SK-N-SH (cell line): Measurements from ENCODE around the gene LMAN1L. TPM values are rescaled to one million over a fixed set of nuclear protein-coding genes. Genes with fewer than 3 reads are reported as not detected.

Experiments
- CTCF ChIA-PET: fragments of 300-600, 350-600 bp; formaldehyde crosslinking; extraction: SDS; loops from one replicate; lab custom pipeline; 2021; lab: Yijun Ruan, JAX
- POLR2A ChIA-PET: fragments of 350-600 bp; sonication (Branson Sonifier 250); formaldehyde crosslinking; extraction: SDS; loops from one replicate; lab custom pipeline; 2020; ENCODE audit warnings: antibody characterized with exemption, inconsistent platforms; lab: Yijun Ruan, JAX
- DNase-seq: peaks from one replicate; pipeline ENCODE4 v3.0.0; 2012
- H2AFZ ChIP-seq: fragments of 200-600 bp; sonication (generic); 2 replicates; pipeline ENCODE4 v1.8.1; 2016; ENCODE audit warnings: antibody characterized with exemption, mild to moderate bottlenecking, low read depth
- H3F3A ChIP-seq: fragments of 200-600 bp; sonication (generic); replicated peaks from 2 replicates; pipeline ENCODE3; 2016; ENCODE audit warnings: antibody characterized with exemption, mild to moderate bottlenecking; ENCODE audit not compliant: insufficient read depth
- H3K27ac ChIP-seq, 2 experiments: fragments of 200-500 bp in 1 of 2; fragments of 200-600 bp in 1 of 2; sonication (Bioruptor generic) in 1 of 2; sonication (generic), shearing (Covaris generic) in 1 of 2; 2 replicates each; pipeline versions ENCODE4 v1.5.1 to v1.6.1; 2014 to 2016; ENCODE audit warnings: low read depth in 2 of 2, inconsistent platforms in 1 of 2, low read length in 1 of 2, mild to moderate bottlenecking in 1 of 2, mixed read lengths in 1 of 2
- H3K27me3 ChIP-seq: fragments of 200-600 bp; sonication (generic), shearing (Covaris generic); 2 replicates; pipeline ENCODE4 v1.6.1; 2016; ENCODE audit warnings: mixed run types; ENCODE audit not compliant: insufficient read depth
- H3K36me3 ChIP-seq, 2 experiments: fragments of 200-500 bp in 1 of 2; fragments of 200-600 bp in 1 of 2; sonication (Bioruptor generic) in 1 of 2; sonication (generic) in 1 of 2; replicated peaks in 1 of 2; 2 replicates each; pipeline versions ENCODE3 to v1.5.1; 2014 to 2016; ENCODE audit warnings: low read length in 1 of 2, mild to moderate bottlenecking in 1 of 2; ENCODE audit not compliant: insufficient read depth in 2 of 2, control insufficient read depth in 1 of 2
- H3K4me1 ChIP-seq, 2 experiments: fragments of 200-500 bp in 1 of 2; fragments of 200-600 bp in 1 of 2; sonication (Bioruptor generic) in 1 of 2; sonication (generic), shearing (Covaris generic) in 1 of 2; 2 replicates each; pipeline versions ENCODE4 v1.5.1 to v1.6.1; 2014 to 2016; ENCODE audit warnings: low read depth in 1 of 2, low read length in 1 of 2, mixed run types in 1 of 2; ENCODE audit not compliant: insufficient read depth in 2 of 2, control insufficient read depth in 1 of 2
- H3K4me2 ChIP-seq: fragments of 200-600 bp; sonication (generic), shearing (Covaris generic); 2 replicates; pipeline ENCODE4 v1.6.1; 2017; ENCODE audit warnings: mixed run types
- H3K4me3 ChIP-seq, 2 experiments: fragments of 200-500 bp in 1 of 2; fragments of 200-600 bp in 1 of 2; sonication (Bioruptor generic) in 1 of 2; sonication (generic), shearing (Covaris generic) in 1 of 2; 2 replicates each; pipeline versions ENCODE4 v1.5.1 to v1.8.1; 2014 to 2016; ENCODE audit warnings: low read depth in 2 of 2, inconsistent platforms in 1 of 2, low read length in 1 of 2, mild to moderate bottlenecking in 1 of 2, mixed read lengths in 1 of 2, moderate library complexity in 1 of 2
- H3K79me2 ChIP-seq: fragments of 200-600 bp; sonication (generic); 2 replicates; pipeline ENCODE4 v1.8.1; 2017; ENCODE audit warnings: mild to moderate bottlenecking; ENCODE audit not compliant: insufficient read depth
- H3K9ac ChIP-seq: fragments of 200-600 bp; sonication (generic); 2 replicates; pipeline ENCODE4 v1.6.1; 2017; ENCODE audit warnings: mixed run types
- H3K9me2 ChIP-seq: fragments of 200-600 bp; sonication (generic); 2 replicates; pipeline ENCODE4 v1.6.1; 2017; ENCODE audit warnings: mixed run types
- H3K9me3 ChIP-seq: fragments of 200-600 bp; sonication (generic); 2 replicates; pipeline ENCODE4 v1.6.1; 2017; ENCODE audit warnings: mixed run types, mild to moderate bottlenecking, moderate library complexity
- H4K20me1 ChIP-seq: fragments of 200-600 bp; sonication (generic); 2 replicates; pipeline ENCODE4 v1.6.1; 2017; ENCODE audit warnings: mild to moderate bottlenecking, mixed run types; ENCODE audit not compliant: insufficient read depth
- CHD2 ChIP-seq: fragments of 150-350 bp; IDR thresholded peaks from 2 replicates; pipeline ENCODE4 v1.6.1; 2018; ENCODE audit warnings: low read length; ENCODE audit not compliant: partially characterized antibody
- ELF1 ChIP-seq: IDR thresholded peaks from 2 replicates; pipeline ENCODE4 v1.4.0; 2012
- EP300 ChIP-seq, 2 experiments: IDR thresholded peaks; 2 replicates each; pipeline versions ENCODE4 v1.4.0 to v1.6.1; 2012; ENCODE audit warnings: borderline replicate concordance in 1 of 2, low read depth in 1 of 2, low read length in 1 of 2
- IRF3 ChIP-seq: fragments of 150-350 bp; IDR thresholded peaks from 2 replicates; pipeline ENCODE4 v1.6.1; 2016; ENCODE audit warnings: mild to moderate bottlenecking, low read depth, low read length
- MEF2A ChIP-seq: IDR thresholded peaks from 2 replicates; pipeline ENCODE4 v1.4.0; 2012; ENCODE audit warnings: low read depth, borderline replicate concordance
- PBX3 ChIP-seq: IDR thresholded peaks from 2 replicates; pipeline ENCODE4; 2012
- POLR2AphosphoS5 ChIP-seq: IDR thresholded peaks from 2 replicates; pipeline ENCODE4 v1.6.1; 2012; ENCODE audit warnings: low read depth, low read length
- RAD21 ChIP-seq: IDR thresholded peaks from 2 replicates; pipeline ENCODE4 v1.6.1; 2012; ENCODE audit warnings: mild to moderate bottlenecking, low read length
- RCOR1 ChIP-seq: fragments of 150-350 bp; IDR thresholded peaks from 2 replicates; pipeline ENCODE4 v1.6.1; 2017; ENCODE audit warnings: antibody characterized with exemption, low read length
- RXRA ChIP-seq: IDR thresholded peaks from 2 replicates; pipeline ENCODE4 v1.4.0; 2012; ENCODE audit warnings: low read depth, mild to moderate bottlenecking, borderline replicate concordance
- USF1 ChIP-seq: IDR thresholded peaks from 2 replicates; pipeline ENCODE4 v1.4.0; 2012; ENCODE audit warnings: low read depth, borderline replicate concordance
- YY1 ChIP-seq: IDR thresholded peaks from 2 replicates; pipeline ENCODE4 v1.4.0; 2012; ENCODE audit warnings: low read depth, mild to moderate bottlenecking
- WGBS: methylation state at CpG from one replicate; pipeline ENCODE4 v1.1.6; 2017; ENCODE audit warnings: low lambda C conversion rate; 5-methylcytosine and 5-hydroxymethylcytosine counted together
- polyA plus RNA-seq, 3 experiments: library from polyadenylated mRNA; depleted of rRNA; stranded (reverse); fragments of >200 nt; gene quantifications; 2 replicates each; pipeline ENCODE4 v1.2.3, GENCODE V29; 2012
- TF ChIP-seq, protein P1 (sequence below): fragments of 200-600 bp; sonication (generic); IDR thresholded peaks from 2 replicates; pipeline ENCODE4 v1.6.1; 2017; ENCODE audit warnings: antibody characterized with exemption, mild to moderate bottlenecking, moderate library complexity
- TF ChIP-seq, protein P2 (sequence below): IDR thresholded peaks from 2 replicates; pipeline ENCODE4 v1.4.0; 2012; ENCODE audit warnings: low read depth

LMAN1L gene
- polyA plus RNA-seq, 1 of the 3 experiments (the other 2 are of a cell fraction), result 0.02 TPM

- H3K4me3 ChIP-seq, result no peak overlapping the region
- H3K9ac ChIP-seq, result no peak overlapping the region
- POLR2A ChIA-PET, result no interaction called here
- TF ChIP-seq YY1 (no peak), PBX3 (no peak)
- TF ChIP-seq, protein P1, sequence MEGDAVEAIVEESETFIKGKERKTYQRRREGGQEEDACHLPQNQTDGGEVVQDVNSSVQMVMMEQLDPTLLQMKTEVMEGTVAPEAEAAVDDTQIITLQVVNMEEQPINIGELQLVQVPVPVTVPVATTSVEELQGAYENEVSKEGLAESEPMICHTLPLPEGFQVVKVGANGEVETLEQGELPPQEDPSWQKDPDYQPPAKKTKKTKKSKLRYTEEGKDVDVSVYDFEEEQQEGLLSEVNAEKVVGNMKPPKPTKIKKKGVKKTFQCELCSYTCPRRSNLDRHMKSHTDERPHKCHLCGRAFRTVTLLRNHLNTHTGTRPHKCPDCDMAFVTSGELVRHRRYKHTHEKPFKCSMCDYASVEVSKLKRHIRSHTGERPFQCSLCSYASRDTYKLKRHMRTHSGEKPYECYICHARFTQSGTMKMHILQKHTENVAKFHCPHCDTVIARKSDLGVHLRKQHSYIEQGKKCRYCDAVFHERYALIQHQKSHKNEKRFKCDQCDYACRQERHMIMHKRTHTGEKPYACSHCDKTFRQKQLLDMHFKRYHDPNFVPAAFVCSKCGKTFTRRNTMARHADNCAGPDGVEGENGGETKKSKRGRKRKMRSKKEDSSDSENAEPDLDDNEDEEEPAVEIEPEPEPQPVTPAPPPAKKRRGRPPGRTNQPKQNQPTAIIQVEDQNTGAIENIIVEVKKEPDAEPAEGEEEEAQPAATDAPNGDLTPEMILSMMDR, result no peak
- no peak overlapping the region for H3K4me2 ChIP-seq
- no peak overlapping the region for H2AFZ ChIP-seq
- H3K9me3 ChIP-seq, result no peaks in the 10 kb centered on the region
- no peaks in the 10 kb centered on the region for H4K20me1 ChIP-seq
- no peak for DNase-seq
- H3K9me2 ChIP-seq, result no peaks in the 10 kb centered on the region
- no peak overlapping the region for H3K27ac ChIP-seq
- 52% methylated on average over 10 of the region's 15 CpGs for WGBS
- peaks cover 10% of the 10 kb centered on the region; the same call in 1 of the 2 replicates for H3K27me3 ChIP-seq
- H3K36me3 ChIP-seq, result peaks cover 0 to 2% of the 10 kb centered on the region in 2 experiments
- no peaks in the 10 kb centered on the region for H3F3A ChIP-seq
- CTCF ChIA-PET, result interaction anchor here (1.2 to 10.2 kb wide), 8 partner anchors 11 to 196 kb away, joined by 3 to 82 read pairs (median 6); partner anchors contain the start of gene CSK
- peaks cover 0 to 16% of the 10 kb centered on the region in 2 experiments; a peak in 1 of 4 replicates for H3K4me1 ChIP-seq
- H3K79me2 ChIP-seq, result no peaks in the 10 kb centered on the region
Measured at GRCh38 chr15:74831813-74832495, 19.3 kb downstream of the LMAN1L start.

DNA sequence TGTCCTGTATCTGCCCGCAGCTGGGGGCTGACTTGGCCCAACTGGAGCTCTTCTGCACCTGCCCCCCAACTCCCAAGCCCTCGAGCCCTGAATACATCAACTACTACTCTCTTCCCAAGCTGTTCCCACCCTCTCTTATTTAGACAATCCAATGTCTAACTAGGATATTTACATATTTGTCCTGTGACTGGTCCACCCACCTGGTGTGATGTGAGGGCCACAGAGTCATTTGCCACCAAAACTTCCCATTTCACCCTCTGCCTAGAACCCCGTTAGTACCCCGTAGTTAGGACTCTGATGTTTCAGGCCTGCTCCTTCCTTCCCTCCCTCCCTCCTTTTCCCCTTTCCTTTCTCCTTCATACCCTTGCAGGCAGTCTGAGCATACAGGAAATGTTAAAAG is 20.2 kb downstream of the LMAN1L start:
- Histone ChIP-seq H3K9ac (no peak overlapping the region), H2AFZ (no peak overlapping the region), H3K9me3 (no peaks in the 10 kb centered on the region), H3K79me2 (no peaks in the 10 kb centered on the region), H3K4me1 (peaks cover 0 to 16% of the 10 kb centered on the region in 2 experiments; a peak in 1 of 4 replicates), H4K20me1 (no peaks in the 10 kb centered on the region), H3K36me3 (peaks cover 0 to 7% of the 10 kb centered on the region in 2 experiments), H3K27me3 (peaks cover 1% of the 10 kb centered on the region; the same call in 1 of the 2 replicates), H3K9me2 (no peaks in the 10 kb centered on the region), H3F3A (no peaks in the 10 kb centered on the region), H3K4me2 (no peak overlapping the region), H3K4me3 (no peak overlapping the region), H3K27ac (no peak overlapping the region)
- ChIA-PET POLR2A (interaction anchor here (1.0 kb wide), 1 partner anchor 65 kb away, joined by 3 read pairs; no protein-coding TSS in a partner anchor), CTCF (interaction anchor here (1.2 to 10.2 kb wide), 5 partner anchors 16 to 197 kb away, joined by 3 to 82 read pairs (median 6); no protein-coding TSS in a partner anchor)
- TF ChIP-seq RCOR1 (no peak), POLR2AphosphoS5 (no peak), EP300 (IDR thresholded peaks at IDR 0.05; ENCODE audit: borderline replicate concordance in 1 of 2, low read depth in 1 of 2, low read length in 1 of 2) (no peak), ELF1 (no peak), RAD21 (no peak), RXRA (no peak), IRF3 (no peak), MEF2A (no peak), USF1 (no peak), CHD2 (no peak), YY1 (no peak)
- TF ChIP-seq, protein P1, result no peak
- TF ChIP-seq, protein P2, sequence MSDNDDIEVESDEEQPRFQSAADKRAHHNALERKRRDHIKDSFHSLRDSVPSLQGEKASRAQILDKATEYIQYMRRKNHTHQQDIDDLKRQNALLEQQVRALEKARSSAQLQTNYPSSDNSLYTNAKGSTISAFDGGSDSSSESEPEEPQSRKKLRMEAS, result no peak
- WGBS, result 57% methylated on average over 4 of the region's 4 CpGs
- no peak for DNase-seq
